Activated T-cell treated with anti-CD3 and anti-CD28 coated beads, Interleukin-2, amount 50 U/mL, for 48 hours (primary cell): ENCODE results near the gene HDAC4.

Source experiments
- DNase-seq, 2 experiments: peaks; one replicate each; pipeline ENCODE4 v3.0.0-alpha.2; 2020

HDAC4 gene

GRCh38 chr2:239033801-239034560 lies 366.8 kb downstream of the HDAC4 start:
- no peak for DNase-seq

- no peak for DNase-seq
Observed at GRCh38 chr2:239029958-239030357, 370.9 kb downstream of the HDAC4 start.

GRCh38 chr2:239028253-239028619 lies 372.6 kb downstream of the HDAC4 start:
- DNase-seq = no peak

GRCh38 chr2:239027391-239028252 lies 373.2 kb downstream of the HDAC4 start:
- DNase-seq = no peak

- DNase-seq = no peak
Observed at GRCh38 chr2:239026711-239027361, 374.0 kb downstream of the HDAC4 start.

- no peak for DNase-seq
Observed at GRCh38 chr2:239025951-239026461, 374.8 kb downstream of the HDAC4 start.

GRCh38 chr2:239025096-239025801 lies 375.6 kb downstream of the HDAC4 start:
- DNase-seq = no peak

- no peak for DNase-seq
Observed at GRCh38 chr2:239024226-239024625, 376.6 kb downstream of the HDAC4 start.

- no peak for DNase-seq
Observed at GRCh38 chr2:239022437-239023260, 378.2 kb downstream of the HDAC4 start.

- DNase-seq = no peak
Observed at GRCh38 chr2:239021651-239022436, 379.0 kb downstream of the HDAC4 start.

- DNase-seq = no peak
Observed at GRCh38 chr2:239021224-239021623, 379.6 kb downstream of the HDAC4 start.

- DNase-seq = no peak
Observed at GRCh38 chr2:239020541-239021041, 380.2 kb downstream of the HDAC4 start.

GRCh38 chr2:239019183-239019581 lies 381.6 kb downstream of the HDAC4 start:
- DNase-seq = no peak

- DNase-seq = no peak
Observed at GRCh38 chr2:239018271-239019182, 382.3 kb downstream of the HDAC4 start.

GRCh38 chr2:239017491-239018098 lies 383.2 kb downstream of the HDAC4 start:
- DNase-seq = no peak

- no peak for DNase-seq
Observed at GRCh38 chr2:239015901-239016675, 384.7 kb downstream of the HDAC4 start.

GRCh38 chr2:239015218-239015900 lies 385.5 kb downstream of the HDAC4 start:
- no peak for DNase-seq
